Vagina (tissue), 2 donors: ENCODE results near the gene MYOZ3.

ENCODE experiments used
- POLR2A ChIP-seq, 2 donors: fragments of 450-650 bp; IDR thresholded peaks; one replicate each; pipeline ENCODE4 v1.6.1; 2017; ENCODE audit warnings: antibody characterized with exemption in 2 of 2, mild to moderate bottlenecking in 2 of 2, moderate library complexity in 2 of 2
- POLR2AphosphoS5 ChIP-seq, 2 donors: sonication (generic); formaldehyde crosslinking; IDR thresholded peaks; one replicate each; pipeline ENCODE4 v1.9.0; 2017; ENCODE audit warnings: antibody characterized with exemption in 2 of 2, mild to moderate bottlenecking in 2 of 2, low read depth in 1 of 2; ENCODE audit not compliant: insufficient read depth in 1 of 2
- TF ChIP-seq, protein P1 (sequence below), 3 experiments: fragments of 450-650 bp in 2 of 3; fragments of 200-600 bp in 1 of 3; sonication (generic) in 1 of 3; IDR thresholded peaks; one replicate each; pipeline ENCODE4 v1.5.1; 2017 to 2019; ENCODE audit warnings: antibody characterized with exemption in 3 of 3, mild to moderate bottlenecking in 2 of 3, moderate library complexity in 2 of 3

- TF ChIP-seq, protein P1, sequence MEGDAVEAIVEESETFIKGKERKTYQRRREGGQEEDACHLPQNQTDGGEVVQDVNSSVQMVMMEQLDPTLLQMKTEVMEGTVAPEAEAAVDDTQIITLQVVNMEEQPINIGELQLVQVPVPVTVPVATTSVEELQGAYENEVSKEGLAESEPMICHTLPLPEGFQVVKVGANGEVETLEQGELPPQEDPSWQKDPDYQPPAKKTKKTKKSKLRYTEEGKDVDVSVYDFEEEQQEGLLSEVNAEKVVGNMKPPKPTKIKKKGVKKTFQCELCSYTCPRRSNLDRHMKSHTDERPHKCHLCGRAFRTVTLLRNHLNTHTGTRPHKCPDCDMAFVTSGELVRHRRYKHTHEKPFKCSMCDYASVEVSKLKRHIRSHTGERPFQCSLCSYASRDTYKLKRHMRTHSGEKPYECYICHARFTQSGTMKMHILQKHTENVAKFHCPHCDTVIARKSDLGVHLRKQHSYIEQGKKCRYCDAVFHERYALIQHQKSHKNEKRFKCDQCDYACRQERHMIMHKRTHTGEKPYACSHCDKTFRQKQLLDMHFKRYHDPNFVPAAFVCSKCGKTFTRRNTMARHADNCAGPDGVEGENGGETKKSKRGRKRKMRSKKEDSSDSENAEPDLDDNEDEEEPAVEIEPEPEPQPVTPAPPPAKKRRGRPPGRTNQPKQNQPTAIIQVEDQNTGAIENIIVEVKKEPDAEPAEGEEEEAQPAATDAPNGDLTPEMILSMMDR (IDR thresholded peaks at IDR 0.05) = no peak
- TF ChIP-seq POLR2A (IDR thresholded peaks at IDR 0.05) (no peak), POLR2AphosphoS5 (IDR thresholded peaks at IDR 0.05; ENCODE audit: insufficient read depth in 1 of 2, low read depth in 1 of 2) (peak in 1 of 2 donors; percentile 47)
Measured at GRCh38 chr5:150641006-150641570, 20.0 kb upstream of the MYOZ3 start.
